Subcutaneous adipose tissue (tissue), 4 donors: Measurements from ENCODE around the gene CASP1. TPM values are rescaled to one million over a fixed set of nuclear protein-coding genes. Genes with fewer than 3 reads are reported as not detected.
"Not testable (repeated sequence)": the region's sequence is repeated elsewhere in the genome, so short reads cannot be mapped to it uniquely, and the experiment has no call there.

Source experiments
- total RNA-seq, 4 donors: library from RNA; depleted of rRNA; stranded (reverse); fragments of >200 nt; gene quantifications; one replicate each; pipeline ENCODE4 v1.1.0, GENCODE V29; 2016
- TF ChIP-seq, protein P1 (sequence below): fragments of 450-650 bp; IDR thresholded peaks from one replicate; pipeline ENCODE4 v1.5.1; 2016; ENCODE audit warnings: low read depth, mild to moderate bottlenecking, control low read depth, antibody characterized with exemption, moderate library complexity

CASP1 gene
- total RNA-seq, 4 donors from 2014 or later: 10.4 to 39.9 (median 22.6) TPM

DNA sequence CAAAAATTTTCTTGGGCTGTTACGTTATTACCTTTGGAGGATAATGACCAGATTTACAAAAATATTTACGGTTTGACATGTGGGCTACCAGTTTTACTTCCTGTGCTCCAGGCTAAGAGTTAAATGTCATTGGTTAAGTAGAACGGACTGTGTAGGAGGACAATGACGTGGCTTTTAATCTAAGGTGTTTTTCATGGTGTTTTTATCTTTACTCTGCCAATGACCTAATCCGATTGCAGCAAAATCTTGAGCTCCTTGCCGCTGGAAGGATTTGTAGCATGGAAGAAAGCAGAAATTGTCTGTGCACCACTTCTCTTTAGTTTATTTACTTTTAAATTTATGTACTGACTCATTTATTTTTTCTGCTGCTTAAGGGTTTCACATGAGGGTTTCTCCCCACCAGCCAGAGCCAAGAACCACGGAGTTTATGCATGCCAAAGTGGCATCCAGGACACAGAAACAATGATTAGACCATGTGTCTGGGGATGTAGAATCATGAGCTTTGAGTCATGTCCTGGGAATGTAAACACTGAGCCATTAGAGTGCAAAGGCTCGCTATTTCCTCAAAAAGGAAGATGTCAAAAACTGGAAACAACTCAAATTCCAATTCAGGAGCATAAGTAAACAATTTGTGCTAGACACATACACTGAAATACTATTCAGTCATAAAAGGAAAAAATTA lies 12.1 kb upstream of the CASP1 start:
- TF ChIP-seq, protein P1, sequence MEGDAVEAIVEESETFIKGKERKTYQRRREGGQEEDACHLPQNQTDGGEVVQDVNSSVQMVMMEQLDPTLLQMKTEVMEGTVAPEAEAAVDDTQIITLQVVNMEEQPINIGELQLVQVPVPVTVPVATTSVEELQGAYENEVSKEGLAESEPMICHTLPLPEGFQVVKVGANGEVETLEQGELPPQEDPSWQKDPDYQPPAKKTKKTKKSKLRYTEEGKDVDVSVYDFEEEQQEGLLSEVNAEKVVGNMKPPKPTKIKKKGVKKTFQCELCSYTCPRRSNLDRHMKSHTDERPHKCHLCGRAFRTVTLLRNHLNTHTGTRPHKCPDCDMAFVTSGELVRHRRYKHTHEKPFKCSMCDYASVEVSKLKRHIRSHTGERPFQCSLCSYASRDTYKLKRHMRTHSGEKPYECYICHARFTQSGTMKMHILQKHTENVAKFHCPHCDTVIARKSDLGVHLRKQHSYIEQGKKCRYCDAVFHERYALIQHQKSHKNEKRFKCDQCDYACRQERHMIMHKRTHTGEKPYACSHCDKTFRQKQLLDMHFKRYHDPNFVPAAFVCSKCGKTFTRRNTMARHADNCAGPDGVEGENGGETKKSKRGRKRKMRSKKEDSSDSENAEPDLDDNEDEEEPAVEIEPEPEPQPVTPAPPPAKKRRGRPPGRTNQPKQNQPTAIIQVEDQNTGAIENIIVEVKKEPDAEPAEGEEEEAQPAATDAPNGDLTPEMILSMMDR: no peak

DNA sequence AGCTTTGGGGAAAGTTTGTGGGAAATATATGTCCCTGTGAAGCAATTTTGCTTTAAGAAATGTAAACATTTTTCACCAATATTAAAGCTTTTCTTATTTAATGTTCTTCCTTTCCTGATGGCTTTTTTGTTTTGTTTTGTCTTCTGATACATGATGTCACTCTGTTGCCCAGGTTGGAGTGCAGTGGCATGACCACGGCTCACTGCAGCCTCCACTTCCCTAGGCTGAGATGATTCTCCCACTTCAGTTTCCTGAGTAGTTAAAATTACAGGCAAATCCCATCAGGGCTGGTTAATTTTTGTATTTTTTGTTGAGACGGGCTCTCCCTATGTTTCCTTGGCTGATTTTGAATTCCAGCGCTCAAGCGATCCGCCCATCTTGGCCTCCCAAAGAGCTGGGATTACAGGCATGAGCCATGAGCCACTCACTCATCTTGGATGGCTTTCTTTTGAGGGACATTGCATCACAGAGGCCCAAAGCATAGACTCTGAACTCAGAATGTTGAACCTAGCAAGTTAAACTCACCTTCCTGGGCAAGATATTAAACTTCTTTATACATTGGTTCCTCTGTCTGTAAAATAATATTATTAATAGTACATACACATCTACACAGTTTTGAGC lies 10.8 kb upstream of the CASP1 start:
- TF ChIP-seq, protein P1: no peak

DNA sequence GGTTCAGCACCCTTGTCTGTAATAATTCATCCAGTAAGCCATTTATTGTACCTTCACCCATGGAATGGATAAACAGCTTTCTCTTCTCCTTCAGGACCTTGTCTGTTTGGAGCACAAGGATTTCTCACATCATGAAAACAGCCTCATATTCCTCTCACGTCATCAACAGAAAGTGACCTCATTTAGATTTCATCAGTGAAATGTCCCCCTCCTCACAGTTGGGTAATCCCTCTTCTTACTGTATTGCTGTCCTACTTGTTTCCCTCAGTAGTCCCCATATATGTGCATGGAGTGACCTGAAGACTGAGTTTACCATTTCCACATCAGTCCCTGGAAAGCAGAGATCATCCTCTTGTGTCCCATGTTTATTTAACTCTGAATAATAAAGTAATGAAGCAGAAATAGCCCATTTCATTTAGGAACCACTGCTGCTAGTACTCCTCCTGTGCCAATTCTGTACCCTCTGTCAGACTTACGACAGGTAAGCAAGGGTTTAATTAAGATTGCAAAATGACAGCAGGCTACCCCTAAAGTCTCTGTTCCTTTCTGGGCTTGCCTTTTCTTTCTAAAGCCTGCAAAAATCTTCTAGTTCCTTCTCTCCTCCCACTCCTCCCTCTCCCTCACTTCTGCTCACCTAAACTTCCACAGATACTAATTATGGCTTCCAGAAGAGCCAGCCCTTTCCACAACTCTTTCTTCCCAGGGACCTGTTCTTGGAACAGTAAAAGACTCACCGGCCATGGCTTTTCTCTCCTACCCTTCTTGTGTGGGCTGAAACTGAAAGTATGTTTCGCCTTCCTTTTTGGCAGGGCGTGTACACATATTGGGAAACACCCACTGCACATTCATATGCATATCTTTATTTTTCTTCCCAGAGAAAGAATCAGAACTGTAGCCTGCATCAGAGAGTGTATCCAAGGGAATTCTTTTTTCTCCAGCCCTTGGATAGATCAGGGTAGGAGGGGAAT lies 9.9 kb upstream of the CASP1 start, which contains the start of gene CARD16:
Gene CARD16 (minus strand): TSS at position 779 of the 968 bp plus-strand sequence. CDS start 38 bp downstream, at position 741.
- TF ChIP-seq, protein P1: not testable (repeated sequence)

DNA sequence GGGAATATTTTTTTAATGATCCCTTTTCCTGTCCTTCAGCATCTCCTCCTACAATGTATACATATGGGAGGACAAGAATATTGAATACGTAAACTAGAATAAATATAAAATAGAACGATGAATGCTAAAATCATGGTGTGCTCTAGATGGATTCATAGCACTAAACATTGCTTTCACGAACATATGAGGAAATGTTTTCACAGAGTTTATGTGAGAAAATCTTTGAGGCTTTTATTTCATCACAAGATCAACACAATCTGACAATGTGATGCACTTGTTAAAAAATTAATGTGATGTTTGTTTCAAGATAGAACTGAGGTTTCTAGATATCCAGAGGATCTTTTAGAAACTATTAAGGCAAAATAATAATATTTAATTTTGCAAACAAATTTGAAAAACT lies 7.2 kb upstream of the CASP1 start:
- TF ChIP-seq, protein P1: no peak

DNA sequence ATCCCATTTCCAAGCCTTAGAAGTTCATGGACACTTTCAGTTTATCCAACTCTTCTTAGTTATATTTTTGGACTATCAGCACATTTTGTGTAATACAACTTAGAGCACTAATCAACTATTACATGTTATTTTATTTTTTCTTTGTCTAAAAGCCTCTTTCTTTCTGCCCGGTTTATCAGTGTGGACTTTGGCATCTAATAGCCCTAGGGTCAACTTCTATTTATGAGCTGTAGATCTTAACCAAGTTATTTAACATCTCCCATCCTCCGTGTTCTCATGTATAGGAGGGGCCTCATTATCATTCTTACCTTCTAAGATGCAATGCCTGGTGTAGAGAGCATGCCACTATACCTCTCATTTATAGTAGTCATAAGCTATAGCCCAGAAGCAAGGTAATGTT lies 5.8 kb upstream of the CASP1 start:
- TF ChIP-seq, protein P1: no peak

GRCh38 chr11:105033781-105034180 lies 1.2 kb downstream of the CASP1 start:
- TF ChIP-seq, protein P1: no peak
